ENCODE measurements around the gene GALK2. TPM values are rescaled to one million over a fixed set of nuclear protein-coding genes. Genes with fewer than 3 reads are reported as not detected.
"Not testable (repeated sequence)": the region's sequence is repeated elsewhere in the genome, so short reads cannot be mapped to it uniquely, and the experiment has no call there.

The GALK2 gene
- total RNA-seq, 6 experiments from 2014 or later: 22.5 to 35.4 (median 29.4) TPM

GRCh38 chr15:49178497-49178896 is 8.4 kb downstream of the GALK2 start:
- H3K36me3 ChIP-seq: no peaks in the 10 kb centered on the region
- TF ChIP-seq POLR2A (IDR thresholded peaks at IDR 0.05) (no peak), CTCF (IDR thresholded peaks at IDR 0.05) (no peak)
- ATAC-seq: no peak
- H3K27ac ChIP-seq: no peak overlapping the region
- intact Hi-C loops (cut with DNase I): no loop called here
- WGBS (ENCODE audit: insufficient coverage, low coverage, low lambda C conversion rate, missing lambda C conversion rate): 81% methylated on average over 7 of the region's 7 CpGs
- no peaks in the 10 kb centered on the region for H3K9me3 ChIP-seq
- H3K27me3 ChIP-seq: no peaks in the 10 kb centered on the region
- H3K4me1 ChIP-seq: peaks cover 0 to 14% (median 4%) of the 10 kb centered on the region in 4 donors
- no peak overlapping the region for H3K4me3 ChIP-seq
- no peak for DNase-seq

GRCh38 chr15:49179433-49180190 is 9.6 kb downstream of the GALK2 start:
- 71% methylated on average over 1 of the region's 1 CpG for WGBS (ENCODE audit: insufficient coverage, low coverage, low lambda C conversion rate, missing lambda C conversion rate)
- Histone ChIP-seq H3K27ac (no peak overlapping the region), H3K4me3 (no peak overlapping the region), H3K9me3 (no peaks in the 10 kb centered on the region), H3K36me3 (no peaks in the 10 kb centered on the region), H3K4me1 (peaks cover 0 to 12% (median 4%) of the 10 kb centered on the region in 4 donors), H3K27me3 (no peaks in the 10 kb centered on the region)
- intact Hi-C loops (cut with DNase I): no loop called here
- no peak for DNase-seq
- no peak for TF ChIP-seq POLR2A (IDR thresholded peaks at IDR 0.05)
- TF ChIP-seq CTCF (IDR thresholded peaks at IDR 0.05): no peak
- no peak for ATAC-seq

- WGBS (ENCODE audit: insufficient coverage, low coverage, low lambda C conversion rate, missing lambda C conversion rate): 91% methylated on average over 4 of the region's 4 CpGs
- DNase-seq (no peak), ATAC-seq (no peak)
- TF ChIP-seq CTCF (IDR thresholded peaks at IDR 0.05) (no peak), POLR2A (IDR thresholded peaks at IDR 0.05) (no peak)
- H3K9me3 ChIP-seq: no peaks in the 10 kb centered on the region
- no peaks in the 10 kb centered on the region for H3K4me1 ChIP-seq
- no peak overlapping the region for H3K27ac ChIP-seq
- H3K4me3 ChIP-seq: no peak overlapping the region
- H3K27me3 ChIP-seq: no peaks in the 10 kb centered on the region
- intact Hi-C loops (cut with DNase I): no loop called here
- no peaks in the 10 kb centered on the region for H3K36me3 ChIP-seq
Measured at GRCh38 chr15:49182128-49182527, 12.1 kb downstream of the GALK2 start.

- H3K27ac ChIP-seq; ATAC-seq; DNase-seq; H3K27me3 ChIP-seq; H3K4me3 ChIP-seq; intact Hi-C loops (cut with DNase I); H3K36me3 ChIP-seq; H3K4me1 ChIP-seq; H3K9me3 ChIP-seq: not testable (repeated sequence)
- WGBS (ENCODE audit: insufficient coverage, low coverage, low lambda C conversion rate, missing lambda C conversion rate): 93% methylated on average over 3 of the region's 3 CpGs
Measured at GRCh38 chr15:49183741-49184140, 13.7 kb downstream of the GALK2 start.

- ATAC-seq: no peak
- DNase-seq: no peak
- Histone ChIP-seq H3K4me1 (no peaks in the 10 kb centered on the region), H3K27me3 (no peaks in the 10 kb centered on the region), H3K27ac (no peak overlapping the region), H3K36me3 (no peaks in the 10 kb centered on the region), H3K4me3 (no peak overlapping the region), H3K9me3 (no peaks in the 10 kb centered on the region)
- WGBS (ENCODE audit: insufficient coverage, low coverage, low lambda C conversion rate, missing lambda C conversion rate): 73% methylated on average over 1 of the region's 1 CpG
- TF ChIP-seq POLR2A (IDR thresholded peaks at IDR 0.05) (no peak), CTCF (IDR thresholded peaks at IDR 0.05) (no peak)
- intact Hi-C loops (cut with DNase I): no loop called here
Measured at GRCh38 chr15:49185473-49185872, 15.4 kb downstream of the GALK2 start.

All from right lobe of liver (tissue), 6 donors.